ENCODE results near the gene GJB4. TPM values are rescaled to one million over a fixed set of nuclear protein-coding genes. Genes with fewer than 3 reads are reported as not detected.

The GJB4 gene
- total RNA-seq = not detected in 2 replicates
- total RNA-seq (2013) = not detected
- polyA plus RNA-seq = not detected in 2 replicates
- not detected in 2 replicates for polyA minus RNA-seq

- WGBS (ENCODE audit: insufficient coverage) = 70% methylated on average over 9 of the region's 10 CpGs
- peaks cover 0 to 3% (median 1%) of the 10 kb centered on the region in 4 experiments for H3K27me3 ChIP-seq (replicated peaks in 1 of 4; ENCODE audit: control extremely low read depth in 1 of 4, control insufficient read depth in 3 of 4, insufficient read depth in 4 of 4, low read length in 3 of 4)
- CTCF ChIA-PET = interaction anchor here (2.3 kb wide), 1 partner anchor 17 kb away, joined by 7 read pairs; no protein-coding TSS in a partner anchor
Observed at GRCh38 chr1:34759503-34760357, at the start of gene GJB4. Gene GJB4 (plus strand): TSS chr1:34759740. CDS start chr1:34761255, 1,515 bp downstream.

More at GRCh38 chr1:34759503-34760357, at the start of gene GJB4:
- intact Hi-C loops (cut with micrococcal nuclease) = no loop called here
- ATAC-seq (ENCODE audit: low read depth) (no peak), DNase-seq (no peak)
- Histone ChIP-seq H3K36me3 (replicated peaks in 1 of 2; ENCODE audit: control extremely low read depth in 1 of 2, control insufficient read depth in 1 of 2, extremely low read depth in 1 of 2, insufficient read depth in 2 of 2, low read length in 1 of 2) (no peaks in the 10 kb centered on the region), H3K4me1 (ENCODE audit: control insufficient read depth in 2 of 2, insufficient read depth in 2 of 2, low read length in 2 of 2) (no peaks in the 10 kb centered on the region), H3K9ac (ENCODE audit: low read length) (no peak within 1 kb of the TSS), H4K20me1 (ENCODE audit: control insufficient read depth, insufficient read depth, low read length, poor library complexity, severe bottlenecking) (no peaks in the 10 kb centered on the region), H3K4me2 (replicated peaks; ENCODE audit: low read depth, low read length, poor library complexity, severe bottlenecking) (no peak within 1 kb of the TSS), H2AFZ (ENCODE audit: insufficient read depth, low read depth, low read length, poor library complexity, severe bottlenecking) (no peak within 1 kb of the TSS), H3K4me3 (ENCODE audit: control extremely low read depth in 1 of 5, extremely low read depth in 1 of 5, insufficient read depth in 1 of 5, low read depth in 2 of 5, low read length in 4 of 5) (no peak within 1 kb of the TSS), H3K79me2 (ENCODE audit: control insufficient read depth, insufficient read depth, low read length) (no peaks in the 10 kb centered on the region), H3K27ac (ENCODE audit: low read length in 2 of 2) (no peak within 1 kb of the TSS), H3K9me3 (ENCODE audit: control extremely low read depth in 1 of 3, control insufficient read depth in 2 of 3, insufficient read depth in 1 of 3, low read length in 2 of 3) (no peaks in the 10 kb centered on the region)
- no peaks in the 10 kb centered on the region for H3K4me1 Mint-ChIP-seq
- no peak within 1 kb of the TSS for H3K4me3 Mint-ChIP-seq
- no peaks in the 10 kb centered on the region for H3K9me3 Mint-ChIP-seq (ENCODE audit: insufficient read depth)
- peaks cover 22% of the 10 kb centered on the region for H3K27me3 Mint-ChIP-seq
- no peak within 1 kb of the TSS for H3K27ac Mint-ChIP-seq
- no peak for TF ChIP-seq CTCF (IDR thresholded peaks at IDR 0.05)
- TF ChIP-seq EZH2 (IDR thresholded peaks at IDR 0.05; ENCODE audit: borderline replicate concordance, insufficient read depth, low read depth, low read length, poor library complexity, severe bottlenecking) = no peak
- POLR2A ChIA-PET = no interaction called here

All from B cell (primary cell).